Cardiac atrium fibroblast (primary cell): ENCODE measurements around the gene PTPRQ. TPM values are rescaled to one million over a fixed set of nuclear protein-coding genes. Genes with fewer than 3 reads are reported as not detected.

Experiments used
- total RNA-seq: library from RNA; depleted of rRNA; stranded (reverse); fragments of >200 nt; gene quantifications from 2 replicates; pipeline ENCODE4 v1.2.3, GENCODE V29; 2015

The PTPRQ gene
- 0.16 and 2.0 TPM in 2 replicates for total RNA-seq

GRCh38 chr12:80443974-80444666, at the start of gene PTPRQ:
Gene PTPRQ, plus strand, starts transcription at chr12:80444235. Its CDS starts 111 bp downstream, at chr12:80444346.

GRCh38 chr12:80707126-80707829, 263.2 kb downstream of the PTPRQ start, which contains the start of gene MYF6:
Gene MYF6, plus strand, starts transcription at chr12:80707634. Its CDS starts 86 bp downstream, at chr12:80707720.

DNA sequence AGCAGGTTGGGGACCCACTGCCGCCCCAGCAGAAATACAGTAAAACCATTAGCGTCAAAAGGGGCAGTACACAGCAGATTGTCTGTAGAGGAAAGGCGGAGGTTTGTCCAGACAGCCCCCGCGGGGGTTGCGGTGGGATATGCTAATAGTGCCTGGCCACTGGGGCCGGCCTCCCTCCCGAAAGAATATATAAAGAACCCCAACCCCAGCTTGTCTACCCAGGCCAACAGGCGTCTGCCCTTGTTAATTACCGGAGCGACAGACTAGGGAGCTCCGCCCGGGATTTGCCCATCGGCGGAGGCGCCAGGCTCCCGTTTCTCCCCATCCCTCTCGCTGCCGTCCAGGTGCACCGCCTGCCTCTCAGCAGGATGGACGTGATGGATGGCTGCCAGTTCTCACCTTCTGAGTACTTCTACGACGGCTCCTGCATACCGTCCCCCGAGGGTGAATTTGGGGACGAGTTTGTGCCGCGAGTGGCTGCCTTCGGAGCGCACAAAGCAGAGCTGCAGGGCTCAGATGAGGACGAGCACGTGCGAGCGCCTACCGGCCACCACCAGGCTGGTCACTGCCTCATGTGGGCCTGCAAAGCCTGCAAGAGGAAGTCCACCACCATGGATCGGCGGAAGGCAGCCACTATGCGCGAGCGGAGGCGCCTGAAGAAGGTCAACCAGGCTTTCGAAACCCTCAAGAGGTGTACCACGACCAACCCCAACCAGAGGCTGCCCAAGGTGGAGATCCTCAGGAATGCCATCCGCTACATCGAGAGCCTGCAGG, 272.8 kb downstream of the PTPRQ start, which contains the start of gene MYF5:
MYF5 (plus strand) TSS at position 217 of the 774 bp plus-strand sequence; CDS start at position 369, 152 bp downstream.

